Skin of body (tissue), 2 donors: ENCODE results near the gene STK16. TPM values are rescaled to one million over a fixed set of nuclear protein-coding genes. Genes with fewer than 3 reads are reported as not detected.
"Not testable (repeated sequence)": the region's sequence is repeated elsewhere in the genome, so short reads cannot be mapped to it uniquely, and the experiment has no call there.

Source experiments
- DNase-seq: peaks from one replicate; lab custom pipeline; 2025; lab: John Stamatoyannopoulos, UW
- total RNA-seq: library from RNA; depleted of rRNA; stranded (reverse); fragments of >200 nt; gene quantifications from one replicate; pipeline ENCODE4 v1.2.3, GENCODE V29; 2014

Gene STK16
- total RNA-seq, 1 donor from 2014 or later, result 8.2 TPM

DNA sequence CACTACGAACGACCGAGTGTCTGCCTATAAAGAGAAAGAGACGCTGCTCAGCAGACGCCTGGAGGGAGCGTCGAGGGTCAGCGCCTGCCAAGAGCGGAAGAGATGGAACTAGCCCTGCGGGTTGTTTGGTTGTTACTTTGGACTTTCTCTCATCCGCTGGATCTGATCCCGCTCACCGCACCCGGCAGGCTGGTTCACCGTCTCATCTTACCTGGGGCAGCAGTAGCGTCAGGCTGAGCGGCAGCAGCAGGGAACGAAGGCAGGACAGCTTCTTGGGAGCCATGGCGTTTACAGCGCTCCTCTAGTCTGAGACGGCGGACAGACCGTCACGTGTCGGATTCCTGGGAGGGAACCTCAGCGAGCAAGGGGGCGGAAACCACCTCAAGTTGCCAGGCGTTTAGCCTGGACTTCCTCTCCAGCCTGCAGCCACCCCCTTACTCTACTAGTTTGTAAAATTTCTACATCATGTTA, 2.0 kb upstream of the STK16 start:
- no peak for DNase-seq

DNA sequence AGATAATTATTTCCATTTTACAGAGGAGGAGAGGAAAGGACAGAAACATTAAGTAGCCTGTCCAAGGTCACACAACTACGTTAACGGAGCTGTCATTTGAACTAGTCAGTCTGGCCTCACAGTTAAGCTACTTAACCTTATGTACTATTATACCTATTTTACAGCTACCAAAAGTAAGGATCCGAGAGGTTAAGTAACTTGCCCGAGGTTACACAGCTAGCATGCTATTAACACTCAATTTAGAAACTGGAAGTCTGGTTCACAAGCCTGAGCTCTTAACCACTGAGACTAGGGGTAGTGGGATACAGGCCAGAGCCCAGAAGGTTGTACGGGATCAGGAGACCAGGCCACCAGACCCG, 511 bp upstream of the STK16 start:
- DNase-seq, result no peak

DNA sequence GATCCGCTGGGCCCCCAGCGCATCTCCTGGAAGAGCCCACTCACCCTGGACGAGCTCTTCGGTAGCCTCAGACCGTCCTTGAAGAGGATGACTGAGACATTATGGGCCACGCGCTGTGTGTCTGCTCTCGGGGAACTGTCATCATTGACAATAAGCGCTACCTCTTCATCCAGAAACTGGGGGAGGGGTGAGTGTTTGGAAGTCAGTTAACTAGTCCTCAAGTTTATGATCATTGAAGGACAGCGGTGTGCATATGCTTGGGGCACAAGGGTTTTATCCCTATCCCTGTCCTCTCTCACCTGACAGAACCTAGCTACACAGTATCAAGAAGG, 586 bp downstream of the STK16 start:
- DNase-seq, result no peak

DNA sequence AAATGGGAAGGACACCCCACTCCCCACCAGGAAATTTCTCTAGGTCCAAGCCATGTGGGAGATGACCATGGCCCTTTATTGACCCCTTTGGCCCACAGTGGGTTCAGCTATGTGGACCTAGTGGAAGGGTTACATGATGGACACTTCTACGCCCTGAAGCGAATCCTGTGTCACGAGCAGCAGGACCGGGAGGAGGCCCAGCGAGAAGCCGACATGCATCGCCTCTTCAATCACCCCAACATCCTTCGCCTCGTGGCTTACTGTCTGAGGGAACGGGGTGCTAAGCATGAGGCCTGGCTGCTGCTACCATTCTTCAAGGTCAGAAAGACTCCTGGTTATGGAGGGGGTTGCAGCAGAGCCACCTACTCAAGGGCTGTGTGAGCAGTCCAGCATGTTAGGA, 1.3 kb downstream of the STK16 start:
- no peak for DNase-seq

DNA sequence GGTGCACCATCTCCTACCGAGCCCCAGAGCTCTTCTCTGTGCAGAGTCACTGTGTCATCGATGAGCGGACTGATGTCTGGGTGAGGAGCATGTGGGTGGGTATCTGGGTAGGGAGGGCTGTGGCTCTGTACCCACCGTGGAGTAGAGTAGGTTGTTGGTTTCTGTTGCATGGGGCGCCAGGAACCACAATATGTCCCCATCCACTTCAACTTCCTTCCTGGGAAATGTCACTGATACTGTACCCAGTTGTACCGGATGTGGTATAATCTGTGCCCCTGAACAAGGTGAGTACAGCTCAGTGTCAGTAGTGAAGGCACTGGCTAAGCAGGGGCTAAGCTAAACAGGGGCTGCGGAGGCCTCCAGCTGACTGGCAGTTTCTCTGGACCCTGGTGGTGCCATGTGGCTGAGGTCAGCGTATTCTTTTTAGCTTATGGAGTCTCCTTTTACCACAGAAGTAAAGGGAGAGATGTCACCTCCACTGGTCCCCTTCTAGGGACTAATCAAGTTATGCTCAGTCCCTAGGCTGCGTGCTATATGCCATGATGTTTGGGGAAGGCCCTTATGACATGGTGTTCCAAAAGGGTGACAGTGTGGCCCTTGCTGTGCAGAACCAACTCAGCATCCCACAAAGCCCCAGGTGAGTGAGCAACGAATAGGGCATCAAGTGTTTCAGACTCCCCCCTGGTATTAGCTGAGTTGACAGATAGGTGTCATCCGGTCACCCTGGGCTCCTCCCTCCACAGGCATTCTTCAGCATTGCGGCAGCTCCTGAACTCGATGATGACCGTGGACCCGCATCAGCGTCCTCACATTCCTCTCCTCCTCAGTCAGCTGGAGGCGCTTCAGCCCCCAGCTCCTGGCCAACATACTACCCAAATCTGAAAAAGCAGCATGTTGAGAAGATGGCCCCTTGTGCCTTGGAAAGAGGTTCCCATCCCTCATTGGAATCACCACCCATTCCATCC, 2.7 kb downstream of the STK16 start:
- no peak for DNase-seq

DNA sequence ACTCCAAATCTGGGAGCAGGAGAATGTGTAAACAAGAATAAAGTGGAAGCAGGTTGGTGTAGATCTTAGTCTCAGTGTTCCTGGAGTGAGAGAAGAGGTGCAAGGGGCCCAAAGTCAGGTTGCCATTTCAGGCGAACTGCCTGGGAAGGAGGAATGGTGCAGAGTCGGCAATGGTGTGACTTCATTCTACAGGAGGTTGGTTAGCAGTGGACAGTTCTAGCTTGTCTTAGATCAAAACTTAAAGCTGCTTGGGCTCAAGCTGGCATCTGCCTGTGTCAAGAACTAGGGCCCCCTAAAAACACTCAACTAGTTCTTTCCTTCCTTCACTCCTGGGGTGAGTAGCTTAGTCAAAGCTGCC, 3.5 kb downstream of the STK16 start:
- DNase-seq, result no peak

DNA sequence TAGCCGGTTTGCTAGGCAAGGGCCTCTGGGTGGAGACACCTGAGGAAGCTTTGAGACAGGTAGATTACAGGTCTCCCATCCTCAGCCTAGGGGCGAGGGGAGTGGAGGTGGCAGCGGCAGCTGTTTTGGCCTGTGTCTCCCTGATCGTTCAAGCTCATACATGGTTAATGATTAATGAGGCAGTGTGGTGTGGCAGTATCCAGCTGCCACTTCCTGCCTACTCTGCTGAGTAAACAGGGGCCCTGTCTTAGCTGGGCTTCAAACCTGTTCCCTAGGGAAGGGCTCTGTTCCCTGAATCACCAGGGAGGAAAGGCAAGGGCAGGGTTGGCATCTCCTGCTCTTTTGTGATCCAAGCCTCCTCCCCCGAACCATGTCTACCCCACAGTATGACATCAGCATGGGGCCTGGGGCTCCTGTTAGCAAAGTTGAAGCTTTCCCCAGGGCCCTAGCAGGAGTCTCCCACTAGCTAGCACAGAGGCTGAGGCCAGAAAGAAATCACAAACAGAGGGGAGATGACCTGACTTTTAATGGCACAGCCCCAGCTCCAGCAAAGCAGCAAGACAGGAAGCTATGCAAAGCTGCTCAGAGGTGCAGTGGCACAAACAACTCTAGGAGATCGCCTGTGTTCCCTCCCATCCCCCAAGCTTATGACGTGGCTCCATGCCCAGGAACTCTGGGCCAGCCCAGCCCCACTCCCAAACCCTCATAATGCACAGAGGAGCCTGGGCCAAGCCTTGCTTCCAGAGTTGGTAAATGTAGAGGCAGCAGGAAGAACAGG, 4.1 kb downstream of the STK16 start:
- peak; percentile 48 for DNase-seq

DNA sequence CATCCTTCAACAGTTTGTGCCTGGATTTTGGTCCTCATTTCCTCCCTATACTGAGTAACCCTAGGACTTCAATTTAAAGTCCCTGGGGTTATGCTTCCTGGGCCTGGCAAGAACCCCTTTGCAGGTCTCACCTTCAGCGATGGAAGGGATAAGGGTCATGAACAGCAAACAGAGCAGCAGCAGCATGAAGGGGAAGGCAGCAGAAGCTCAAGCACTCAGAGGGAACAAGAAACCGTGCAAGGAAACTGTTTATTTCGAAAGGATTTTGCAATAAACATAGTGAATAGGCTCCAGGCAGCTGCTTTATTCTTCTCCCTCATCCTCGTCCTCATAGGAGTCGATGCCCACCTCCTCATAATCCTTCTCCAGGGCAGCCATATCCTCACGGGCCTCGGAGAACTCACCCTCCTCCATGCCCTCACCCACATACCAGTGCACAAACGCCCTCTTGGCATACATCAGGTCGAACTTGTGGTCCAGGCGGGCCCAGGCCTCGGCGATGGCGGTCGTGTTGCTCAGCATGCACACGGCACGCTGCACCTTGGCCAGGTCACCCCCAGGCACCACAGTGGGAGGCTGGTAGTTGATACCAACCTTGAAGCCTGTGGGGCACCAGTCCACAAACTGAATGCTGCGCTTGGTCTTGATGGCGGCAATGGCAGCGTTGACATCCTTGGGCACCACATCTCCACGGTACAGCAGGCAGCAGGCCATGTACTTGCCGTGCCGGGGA, 4.9 kb downstream of the STK16 start:
- no peak for DNase-seq

DNA sequence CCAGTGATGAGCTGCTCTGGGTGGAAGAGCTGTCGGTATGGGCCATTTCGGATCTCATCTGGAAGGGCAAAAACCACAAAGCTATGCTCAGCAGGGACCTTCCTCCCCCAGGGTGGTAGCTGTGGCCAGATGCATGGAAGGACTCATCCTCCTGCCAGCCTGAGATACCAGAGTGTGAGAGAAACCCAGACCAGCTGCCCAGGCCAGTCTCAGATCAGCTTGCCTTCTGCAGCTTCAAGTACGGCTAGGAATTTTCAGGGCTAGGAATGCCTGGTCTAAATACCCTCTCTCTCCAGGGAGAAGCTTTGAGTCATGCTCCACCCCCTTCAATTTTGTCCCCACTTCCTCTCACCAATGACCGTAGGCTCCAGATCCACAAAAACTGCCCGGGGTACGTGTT, 6.4 kb downstream of the STK16 start:
- no peak for DNase-seq

DNA sequence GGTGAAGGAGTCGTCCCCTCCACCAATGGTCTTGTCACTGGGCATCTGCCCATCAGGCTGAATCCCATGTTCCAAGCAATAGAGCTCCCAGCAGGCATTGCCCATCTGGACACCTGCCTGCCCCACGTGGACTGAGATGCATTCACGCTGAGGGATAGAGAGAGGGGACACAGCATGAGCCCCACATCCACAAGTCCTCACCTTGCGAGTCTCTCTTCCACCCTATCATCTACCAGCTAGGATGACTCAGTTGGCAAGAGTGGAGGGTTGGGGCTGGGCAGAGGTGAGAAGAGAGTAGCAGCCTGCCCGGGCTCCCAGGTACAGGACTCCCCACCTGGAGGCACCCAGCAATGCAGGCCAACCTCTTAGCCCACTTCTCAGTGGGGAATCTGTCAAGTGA, 6.8 kb downstream of the STK16 start:
- no peak for DNase-seq

DNA sequence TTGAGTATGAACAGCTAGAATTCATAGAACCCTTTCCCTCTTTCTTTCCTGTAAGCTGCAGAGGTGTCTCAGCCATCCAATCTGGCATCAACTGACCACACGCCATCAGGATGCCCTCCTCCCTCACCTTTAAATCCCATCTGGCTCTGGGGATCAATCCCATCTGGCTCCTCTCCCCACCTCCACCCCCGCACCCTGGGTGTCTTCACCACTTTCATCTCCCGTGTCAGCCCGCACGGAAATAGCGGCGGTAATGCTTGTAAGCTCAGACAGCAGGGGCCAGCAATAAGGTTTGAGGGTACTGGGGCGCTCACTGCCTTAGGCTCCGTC, 7.3 kb downstream of the STK16 start:
- no peak for DNase-seq

DNA sequence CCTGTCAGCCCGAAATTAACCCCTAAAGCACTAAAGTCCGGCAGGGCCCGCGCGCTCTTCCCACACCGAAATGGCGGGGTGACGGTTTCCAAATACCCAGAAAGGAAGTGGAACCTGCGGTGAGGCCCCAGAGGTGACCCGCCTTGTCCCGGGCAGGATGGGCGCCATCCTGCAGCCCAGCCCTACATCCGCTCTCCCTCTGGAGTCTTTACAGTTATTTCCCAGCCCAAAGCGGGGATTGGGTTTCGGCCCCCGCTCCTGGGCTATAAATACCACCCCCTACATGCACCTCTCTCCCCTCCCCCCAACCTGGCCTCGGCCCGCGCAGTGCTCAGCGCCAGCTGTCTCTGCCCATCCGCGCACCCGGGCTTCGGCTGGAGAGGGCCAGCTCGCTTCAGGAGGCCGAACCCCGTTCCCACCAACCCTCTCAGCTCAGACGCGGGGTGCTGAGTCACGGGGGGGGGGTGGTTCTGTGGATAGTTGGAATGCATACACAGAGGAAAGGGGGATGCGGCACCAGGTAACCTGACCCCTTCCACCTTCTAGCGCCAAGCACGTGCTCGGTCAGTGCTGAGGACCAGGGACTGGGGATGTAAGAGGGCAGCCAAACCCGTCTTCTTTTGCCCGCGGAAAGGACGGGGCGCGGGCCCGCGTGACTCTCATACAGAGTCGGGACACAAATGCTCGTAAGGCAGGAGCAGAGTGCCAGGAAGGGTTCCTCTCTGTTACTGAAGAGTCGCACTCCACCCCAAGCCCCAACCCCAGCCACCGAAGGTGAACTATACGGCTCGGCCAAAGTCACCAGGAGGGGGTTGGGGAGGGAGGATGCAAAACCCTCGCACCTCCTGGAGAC, 7.8 kb downstream of the STK16 start, which contains the start of gene TUBA4B:
TSS of gene TUBA4B (plus strand) at position 344 of the 853 bp plus-strand sequence. CDS start at position 509, 165 bp downstream.
- no peak for DNase-seq

DNA sequence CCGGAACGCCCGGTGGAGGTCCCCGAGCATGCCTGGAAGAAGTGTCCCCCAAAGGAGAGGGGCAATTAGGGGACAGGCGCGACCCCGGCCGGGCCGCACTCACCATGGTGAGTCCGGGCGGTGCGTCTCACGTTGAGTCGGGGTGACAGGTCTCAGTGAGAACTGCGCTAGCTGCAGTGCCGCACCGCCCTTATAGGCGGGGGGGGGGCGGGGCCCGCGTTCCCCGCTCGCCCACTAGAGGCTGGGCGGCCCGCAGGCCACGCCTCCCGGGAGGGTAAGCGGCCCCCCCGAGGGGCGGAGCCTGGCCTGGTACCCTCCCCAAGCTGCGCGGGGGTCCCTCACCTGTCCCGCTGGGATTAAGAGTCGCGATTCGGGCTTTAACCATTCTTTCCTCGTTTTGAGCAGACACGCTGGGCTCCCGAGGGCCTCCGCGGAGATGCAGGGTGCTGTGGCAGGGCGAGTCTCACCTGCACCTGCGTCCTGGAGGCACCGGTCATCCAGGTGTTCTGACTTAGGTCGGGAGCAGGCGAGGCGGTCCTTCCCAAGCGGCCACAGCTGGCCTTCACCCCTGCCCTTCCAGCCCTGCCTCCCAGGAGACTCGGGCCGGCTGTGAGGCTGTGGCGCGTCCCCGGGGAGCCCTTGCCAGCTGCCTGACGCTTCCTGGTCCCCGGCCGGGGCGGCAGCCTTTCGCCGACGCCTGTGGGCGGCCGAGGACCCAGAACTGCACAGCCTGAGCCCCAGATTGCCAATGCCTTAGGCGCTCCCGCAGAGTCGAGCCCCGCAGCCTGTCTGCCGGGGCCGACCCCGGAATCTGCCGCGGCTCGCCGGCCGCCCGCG, 8.7 kb downstream of the STK16 start, which contains the start of gene TUBA4A:
TSS of gene TUBA4A (minus strand) at position 166 of the 837 bp plus-strand sequence. CDS start at position 106, 60 bp downstream.
- no peak for DNase-seq

DNA sequence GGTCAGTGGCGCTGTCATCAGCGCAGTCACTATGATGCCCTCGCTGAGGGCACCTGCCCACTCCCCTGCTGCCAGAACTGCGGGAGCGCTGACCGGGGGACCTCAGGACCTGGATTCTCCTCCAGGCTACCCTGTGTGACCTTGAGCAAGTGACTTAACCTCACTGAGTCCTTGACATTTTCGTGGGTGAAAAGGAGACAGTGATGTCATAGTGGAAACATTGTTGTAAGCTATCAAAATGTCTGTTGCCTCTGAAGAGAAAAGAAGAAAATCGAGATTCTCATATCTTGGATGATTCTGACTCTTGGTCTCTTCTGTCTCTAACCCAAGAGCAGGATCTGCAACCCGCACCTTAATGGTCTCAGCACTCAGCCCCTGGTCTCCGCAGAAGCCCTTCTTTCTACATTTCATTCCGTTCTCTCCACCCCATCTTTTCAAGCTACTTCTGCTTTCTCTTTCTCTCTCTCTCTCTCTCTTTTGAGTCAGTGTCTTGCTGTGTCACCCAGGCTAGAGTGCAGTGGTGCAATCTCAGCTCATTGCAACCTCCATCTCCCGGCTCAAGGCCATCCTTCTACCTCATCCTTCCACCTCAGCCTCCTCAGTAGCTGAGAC, 9.4 kb downstream of the STK16 start:
- no peak for DNase-seq

DNA sequence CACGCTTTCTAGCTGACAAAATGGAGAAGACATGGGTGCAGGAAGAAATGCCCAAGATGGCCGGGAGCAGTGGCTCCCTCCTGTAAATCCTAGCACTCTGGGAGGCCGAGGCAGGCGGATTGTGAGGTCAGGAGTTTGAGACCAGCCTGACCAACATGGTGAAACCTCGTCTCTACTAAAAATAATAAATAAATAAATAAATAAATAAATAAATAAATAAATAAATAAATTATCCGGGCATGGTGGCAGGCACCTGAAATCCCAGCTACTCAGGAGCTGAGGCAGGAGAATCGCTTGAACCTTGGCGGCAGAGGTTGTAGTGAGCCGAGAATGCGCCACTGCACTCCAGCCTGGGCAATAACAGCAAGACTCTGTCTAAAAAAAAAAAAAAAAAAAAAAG, 13.7 kb downstream of the STK16 start:
- DNase-seq, result not testable (repeated sequence)

DNA sequence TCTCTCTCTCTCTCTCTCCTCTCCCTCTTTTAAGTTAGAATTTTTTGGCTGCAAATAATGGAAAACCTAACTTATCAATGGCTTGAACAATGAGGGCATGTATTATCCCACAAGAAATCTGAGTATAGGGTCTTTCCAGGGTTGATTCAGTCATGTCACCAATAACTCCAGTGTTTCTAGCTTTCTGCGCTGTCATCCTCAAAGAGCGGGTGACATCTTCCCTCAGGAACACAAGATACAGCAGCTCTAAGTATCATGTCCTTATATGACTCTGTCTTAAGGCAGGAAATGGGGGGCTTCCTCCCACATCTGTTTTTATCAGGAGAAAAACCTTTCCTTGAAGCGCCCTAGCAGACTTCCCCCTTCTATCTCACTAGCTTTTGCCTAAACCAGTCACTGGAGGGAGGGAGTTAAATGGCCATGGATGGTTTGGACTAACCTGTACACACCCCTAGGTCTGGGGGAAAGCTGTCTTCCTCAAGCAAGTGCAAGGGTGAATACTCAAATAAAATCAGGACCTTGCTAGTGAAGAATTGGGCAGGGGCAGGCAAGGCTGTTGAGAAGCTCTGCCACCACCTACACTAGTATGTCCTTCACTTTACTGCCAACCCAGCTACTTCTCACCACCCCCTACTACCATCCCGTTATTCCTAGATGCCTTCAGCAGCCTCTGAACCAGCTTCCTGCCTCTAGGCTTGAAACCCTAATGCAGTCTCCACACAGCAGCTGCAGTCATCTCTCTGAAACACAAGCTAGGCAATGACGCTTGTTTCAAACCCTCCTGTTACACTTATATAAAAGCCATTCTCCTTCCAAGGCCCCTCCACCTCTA, 16.0 kb downstream of the STK16 start:
- no peak for DNase-seq

DNA sequence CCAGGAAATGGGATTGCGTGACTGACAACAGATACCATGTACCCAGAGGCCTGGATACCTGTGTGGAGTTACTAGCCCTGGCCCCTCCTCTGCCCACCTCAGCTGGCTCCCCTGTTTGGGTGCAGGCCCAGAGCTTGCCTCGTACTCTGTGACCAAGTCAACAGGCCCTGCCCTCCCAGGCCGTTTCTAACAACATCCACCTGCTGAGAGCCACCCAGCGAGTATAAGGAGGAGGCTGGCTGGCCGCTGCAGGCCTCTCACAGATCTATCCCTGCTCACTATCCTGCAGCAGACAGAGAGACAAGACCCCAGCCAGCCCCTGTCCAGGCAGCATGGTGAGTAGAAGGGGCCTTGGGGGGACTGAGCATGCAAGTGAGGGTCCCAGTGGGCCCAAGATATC, 21.0 kb downstream of the STK16 start:
- no peak for DNase-seq

DNA sequence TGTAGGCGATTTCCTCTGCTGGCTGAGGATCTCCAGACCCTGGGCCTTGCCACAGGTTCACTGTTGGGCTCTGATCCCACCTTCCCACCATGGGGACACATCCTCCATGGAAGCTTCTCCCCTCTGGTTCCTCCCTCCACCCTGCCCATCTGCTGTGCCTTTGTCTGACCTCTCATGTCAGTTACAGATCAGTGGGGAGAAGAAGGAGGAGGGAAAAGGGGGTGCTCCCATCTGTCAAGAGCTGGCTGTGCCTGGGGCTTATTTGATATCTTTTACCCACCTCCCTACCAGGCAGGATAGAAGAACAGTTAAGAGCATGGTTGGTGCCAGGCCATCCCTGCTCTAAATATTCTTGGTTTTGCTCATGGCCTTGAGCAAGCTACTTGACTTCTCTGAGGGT, 21.6 kb downstream of the STK16 start:
- DNase-seq, result no peak

DNA sequence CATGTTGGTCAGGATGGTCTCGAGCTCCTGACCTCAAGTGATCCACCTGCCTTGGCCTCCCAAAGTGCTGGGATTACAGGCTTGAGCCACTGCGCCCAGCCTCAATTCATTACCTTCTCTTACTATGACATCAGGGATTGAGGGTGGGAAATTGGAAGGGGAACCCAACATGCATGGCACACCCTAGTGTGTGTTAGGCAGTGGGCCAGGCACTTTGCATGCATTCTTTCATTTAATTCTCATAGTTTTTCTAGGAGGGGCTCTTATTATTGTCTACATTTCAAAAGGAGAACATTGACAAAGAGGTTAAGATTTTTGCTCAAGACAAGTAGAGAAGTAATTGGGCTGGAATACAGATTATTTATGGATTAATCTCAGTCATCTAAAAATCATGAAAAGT, 23.0 kb downstream of the STK16 start:
- no peak for DNase-seq
